Ovary (tissue), 3 donors: ENCODE results near the gene WNT9A.

Experiments used
- CTCF ChIP-seq, 3 donors: fragments of 450-650 bp in 2 of 3; fragments of 200-600 bp in 1 of 3; IDR thresholded peaks; one replicate each; pipeline versions ENCODE4 v1.5.1 to v1.8.0; 2016 to 2022; ENCODE audit warnings: antibody characterized with exemption in 3 of 3, mild to moderate bottlenecking in 1 of 3
- EP300 ChIP-seq: sonication (generic); formaldehyde crosslinking; IDR thresholded peaks from one replicate; pipeline ENCODE4 v1.6.1; 2017; ENCODE audit warnings: antibody characterized with exemption
- donor health status: DM: no; HTN: no; CAD: no.

- TF ChIP-seq EP300, result no peak
- no peak for TF ChIP-seq CTCF (IDR thresholded peaks at IDR 0.05)
Measured at GRCh38 chr1:227928811-227929375, 18.8 kb downstream of the WNT9A start.
